Peyer's patch (tissue), 4 donors: ENCODE data around the gene STON2. TPM values are rescaled to one million over a fixed set of nuclear protein-coding genes. Genes with fewer than 3 reads are reported as not detected.

Experiments used
- DNase-seq, 3 donors: peaks; one replicate each; pipeline ENCODE4 v3.0.0-alpha.2; 2017 to 2019
- H3K27ac ChIP-seq, 4 donors: fragments of 200-600 bp; sonication (generic); one replicate each; pipeline ENCODE4 v1.5.1; 2016 to 2019
- H3K27me3 ChIP-seq, 2 donors: fragments of 200-600 bp; sonication (generic); one replicate each; pipeline ENCODE4 v1.5.1; 2019
- H3K36me3 ChIP-seq, 3 donors: fragments of 200-600 bp; sonication (generic); one replicate each; pipeline ENCODE4 v1.5.1; 2016 to 2019
- H3K4me1 ChIP-seq, 4 donors: fragments of 200-600 bp; sonication (generic); one replicate each; pipeline ENCODE4 v1.5.1; 2016 to 2019
- H3K4me3 ChIP-seq, 4 donors: fragments of 200-600 bp; sonication (generic); 1 replicate in 3 of 4; 2 replicates in 1 of 4; pipeline ENCODE4 v1.5.1; 2016 to 2019; ENCODE audit warnings: mild to moderate bottlenecking in 1 of 4
- H3K9me3 ChIP-seq, 4 donors: fragments of 200-600 bp; sonication (generic); one replicate each; pipeline ENCODE4 v1.5.1; 2016 to 2019; ENCODE audit warnings: mild to moderate bottlenecking in 1 of 4
- POLR2A ChIP-seq, 2 donors: fragments of 450-650 bp; IDR thresholded peaks; one replicate each; pipeline ENCODE4 v1.5.1; 2017; ENCODE audit warnings: antibody characterized with exemption in 2 of 2, mild to moderate bottlenecking in 2 of 2, moderate library complexity in 2 of 2
- total RNA-seq, 4 donors: library from RNA; depleted of rRNA; stranded (reverse); fragments of >200 nt; gene quantifications; one replicate each; pipeline ENCODE4 v1.1.0, GENCODE V29; 2016
- TF ChIP-seq, protein P1 (sequence below), 6 experiments: fragments of 450-650 bp in 4 of 6; fragments of 200-600 bp in 2 of 6; sonication (generic) in 1 of 6; IDR thresholded peaks; one replicate each; pipeline ENCODE4 v1.5.1; 2017 to 2019; ENCODE audit warnings: antibody characterized with exemption in 6 of 6, mild to moderate bottlenecking in 3 of 6, moderate library complexity in 1 of 6

STON2 gene
- total RNA-seq, 4 donors from 2014 or later: 6.3 to 25.3 (median 13.9) TPM

DNA sequence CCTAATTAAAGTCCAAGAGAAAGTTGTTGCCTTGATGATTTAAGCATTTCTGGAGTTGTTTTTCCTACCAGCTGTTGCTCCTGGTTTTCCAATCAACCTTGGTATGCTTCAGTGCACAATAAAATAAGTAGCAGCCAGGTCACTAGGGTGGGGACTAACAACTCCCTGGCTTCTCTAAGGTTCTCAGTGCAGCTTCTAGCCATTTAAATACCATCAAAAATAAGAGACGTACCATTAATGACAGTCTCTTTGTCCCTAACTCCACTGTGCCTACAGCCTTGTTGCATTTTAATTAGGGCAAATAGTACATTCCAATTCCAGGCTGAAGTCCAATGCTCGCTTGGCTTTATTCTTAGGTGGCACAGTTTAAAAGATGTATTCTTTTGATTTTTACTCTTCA lies 11.8 kb downstream of the STON2 start:
- TF ChIP-seq, protein P1, sequence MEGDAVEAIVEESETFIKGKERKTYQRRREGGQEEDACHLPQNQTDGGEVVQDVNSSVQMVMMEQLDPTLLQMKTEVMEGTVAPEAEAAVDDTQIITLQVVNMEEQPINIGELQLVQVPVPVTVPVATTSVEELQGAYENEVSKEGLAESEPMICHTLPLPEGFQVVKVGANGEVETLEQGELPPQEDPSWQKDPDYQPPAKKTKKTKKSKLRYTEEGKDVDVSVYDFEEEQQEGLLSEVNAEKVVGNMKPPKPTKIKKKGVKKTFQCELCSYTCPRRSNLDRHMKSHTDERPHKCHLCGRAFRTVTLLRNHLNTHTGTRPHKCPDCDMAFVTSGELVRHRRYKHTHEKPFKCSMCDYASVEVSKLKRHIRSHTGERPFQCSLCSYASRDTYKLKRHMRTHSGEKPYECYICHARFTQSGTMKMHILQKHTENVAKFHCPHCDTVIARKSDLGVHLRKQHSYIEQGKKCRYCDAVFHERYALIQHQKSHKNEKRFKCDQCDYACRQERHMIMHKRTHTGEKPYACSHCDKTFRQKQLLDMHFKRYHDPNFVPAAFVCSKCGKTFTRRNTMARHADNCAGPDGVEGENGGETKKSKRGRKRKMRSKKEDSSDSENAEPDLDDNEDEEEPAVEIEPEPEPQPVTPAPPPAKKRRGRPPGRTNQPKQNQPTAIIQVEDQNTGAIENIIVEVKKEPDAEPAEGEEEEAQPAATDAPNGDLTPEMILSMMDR (IDR thresholded peaks at IDR 0.05): no peak
- no peak for TF ChIP-seq POLR2A (IDR thresholded peaks at IDR 0.05)
- H3K4me3 ChIP-seq: no peak overlapping the region
- no peaks in the 10 kb centered on the region for H3K27me3 ChIP-seq
- no peaks in the 10 kb centered on the region for H3K9me3 ChIP-seq
- DNase-seq: no peak
- H3K36me3 ChIP-seq: no peaks in the 10 kb centered on the region
- no peak overlapping the region for H3K27ac ChIP-seq
- H3K4me1 ChIP-seq: no peaks in the 10 kb centered on the region

DNA sequence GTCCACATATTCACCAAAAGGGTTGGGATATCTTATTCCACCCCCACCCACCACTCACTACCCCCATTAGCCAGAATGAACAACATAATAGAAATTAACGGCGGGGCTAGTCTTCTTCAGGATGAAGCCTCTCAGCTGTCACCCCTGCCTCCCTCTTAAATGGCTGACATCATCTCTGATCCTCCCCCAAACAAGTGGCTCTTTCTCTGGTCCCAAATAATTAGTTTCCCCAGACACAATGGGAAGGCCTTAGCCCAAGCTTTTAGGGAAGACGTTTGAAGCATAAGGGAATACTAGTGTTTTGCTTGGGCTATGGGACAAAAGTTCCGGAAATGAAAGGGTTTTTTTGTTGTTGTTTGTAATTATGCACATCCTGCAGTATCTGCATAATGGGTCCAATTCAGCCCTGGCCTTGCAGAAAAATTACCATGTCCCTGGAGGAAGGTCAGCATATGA lies 13.8 kb downstream of the STON2 start:
- no peak overlapping the region for H3K4me3 ChIP-seq
- H3K27ac ChIP-seq: no peak overlapping the region
- no peaks in the 10 kb centered on the region for H3K4me1 ChIP-seq

DNA sequence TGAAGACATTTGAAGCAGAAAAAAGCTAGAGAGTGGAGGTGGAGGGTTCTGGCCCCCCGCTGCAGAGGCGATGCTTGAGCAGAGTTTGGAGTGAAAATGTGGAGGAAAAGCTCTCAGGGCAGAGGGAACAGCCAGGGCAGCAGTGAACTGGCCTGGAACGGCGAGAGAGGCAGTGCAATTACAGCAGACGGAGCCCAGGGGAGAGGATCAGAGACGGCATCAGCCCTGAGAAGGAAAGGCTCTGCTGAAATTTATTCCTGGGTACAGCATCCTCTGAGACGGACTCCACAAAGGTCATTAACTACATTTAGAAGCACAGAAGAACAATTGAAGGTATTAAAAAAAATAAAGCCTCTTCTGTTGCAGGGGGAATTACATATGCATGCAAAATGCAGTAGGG lies 14.2 kb downstream of the STON2 start:
- H3K27me3 ChIP-seq: no peaks in the 10 kb centered on the region
- DNase-seq: no peak
- H3K9me3 ChIP-seq: no peaks in the 10 kb centered on the region
- no peaks in the 10 kb centered on the region for H3K4me1 ChIP-seq
- no peak overlapping the region for H3K4me3 ChIP-seq
- no peaks in the 10 kb centered on the region for H3K36me3 ChIP-seq
- TF ChIP-seq, protein P1 (IDR thresholded peaks at IDR 0.05): no peak
- TF ChIP-seq POLR2A (IDR thresholded peaks at IDR 0.05): no peak
- H3K27ac ChIP-seq: no peak overlapping the region

More for the DNA sequence above, 13.8 kb downstream of the STON2 start:
- DNase-seq: no peak
- no peaks in the 10 kb centered on the region for H3K9me3 ChIP-seq
- no peaks in the 10 kb centered on the region for H3K27me3 ChIP-seq
- H3K36me3 ChIP-seq: no peaks in the 10 kb centered on the region
- TF ChIP-seq, protein P1 (IDR thresholded peaks at IDR 0.05): no peak
- TF ChIP-seq POLR2A (IDR thresholded peaks at IDR 0.05): no peak

DNA sequence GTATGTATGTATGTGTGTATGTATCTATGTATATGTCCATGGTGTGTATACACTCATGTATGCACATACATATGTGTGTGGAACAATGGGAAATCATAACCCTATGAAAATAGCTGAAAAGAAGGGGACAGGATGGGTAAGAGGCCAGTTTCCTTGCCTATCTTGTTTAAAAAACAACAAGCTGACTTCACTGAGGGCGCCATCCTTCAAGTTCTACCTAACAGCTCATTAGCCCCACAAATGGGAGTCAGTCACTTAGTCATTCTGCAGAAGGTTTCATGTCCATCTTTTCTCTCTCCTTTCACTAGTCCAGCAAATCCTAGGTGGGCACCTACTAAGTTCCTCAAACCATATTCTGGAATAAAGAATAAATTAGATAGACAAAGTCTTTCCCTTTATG lies 14.7 kb downstream of the STON2 start:
- Histone ChIP-seq H3K4me1 (no peaks in the 10 kb centered on the region), H3K4me3 (no peak overlapping the region), H3K36me3 (no peaks in the 10 kb centered on the region), H3K9me3 (no peaks in the 10 kb centered on the region), H3K27ac (no peak overlapping the region), H3K27me3 (no peaks in the 10 kb centered on the region)
- no peak for DNase-seq
- TF ChIP-seq POLR2A (IDR thresholded peaks at IDR 0.05): no peak
- TF ChIP-seq, protein P1 (IDR thresholded peaks at IDR 0.05): no peak

DNA sequence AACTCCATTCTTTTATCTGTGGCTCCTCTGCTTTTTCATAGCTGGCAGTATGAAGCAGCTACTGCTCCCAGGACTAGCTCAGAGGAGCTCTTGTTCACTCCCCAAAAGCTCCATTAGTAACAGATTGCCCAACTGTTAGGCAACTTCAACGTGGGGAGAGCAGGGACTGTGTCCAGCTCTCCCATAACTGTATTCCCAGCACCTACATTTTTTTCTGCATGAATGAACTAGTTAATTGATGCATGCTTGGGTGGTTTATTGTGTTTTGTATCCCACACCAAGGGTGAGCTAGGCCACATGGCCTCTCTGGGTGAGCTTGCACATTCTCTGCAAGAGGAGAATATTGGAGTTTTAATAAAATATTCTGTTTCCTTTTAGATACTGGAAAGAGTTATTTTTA lies 15.2 kb downstream of the STON2 start:
- TF ChIP-seq, protein P1 (IDR thresholded peaks at IDR 0.05): no peak
- TF ChIP-seq POLR2A (IDR thresholded peaks at IDR 0.05): no peak
- H3K4me3 ChIP-seq: no peak overlapping the region
- H3K9me3 ChIP-seq: no peaks in the 10 kb centered on the region
- no peaks in the 10 kb centered on the region for H3K36me3 ChIP-seq
- no peak for DNase-seq
- no peak overlapping the region for H3K27ac ChIP-seq
- no peaks in the 10 kb centered on the region for H3K4me1 ChIP-seq
- no peaks in the 10 kb centered on the region for H3K27me3 ChIP-seq
